WTC11 (cell line): ENCODE measurements around the gene PGA3. TPM values are rescaled to one million over a fixed set of nuclear protein-coding genes. Genes with fewer than 3 reads are reported as not detected.
A peak's percentile ranks its signal among the peaks of the same experiment; 100 is the strongest.

ENCODE experiments used
- ATAC-seq: fragments of 200-7000 bp; cut with Tn5 transposase; 2 replicates; pipeline ENCODE4 v1.10.0; 2021; ENCODE audit warnings: mild to moderate bottlenecking, moderate library complexity
- CTCF ChIA-PET: fragments of 300-600 bp; sonication (Branson Sonifier 250); formaldehyde crosslinking; loops from one replicate; lab custom pipeline; 2021; ENCODE audit warnings: antibody characterized with exemption; lab: Charles Lee
- POLR2A ChIA-PET: fragments of 350-600 bp; sonication (Branson Sonifier 250); formaldehyde crosslinking; loops from one replicate; lab custom pipeline; 2021; ENCODE audit warnings: antibody characterized with exemption; lab: Charles Lee
- DNase-seq: peaks from one replicate; pipeline ENCODE4 v3.0.0; 2021; ENCODE audit warnings: low spot score
- H3K27ac Mint-ChIP-seq: 2 replicates; pipeline ENCODE4 v1.8.0; 2021; ENCODE audit warnings: mixed read lengths
- H3K27me3 Mint-ChIP-seq: 2 replicates; pipeline ENCODE4 v1.8.0; 2021; ENCODE audit warnings: low read depth, mild to moderate bottlenecking, moderate library complexity, mixed read lengths
- H3K36me3 Mint-ChIP-seq: 2 replicates; pipeline ENCODE4 v1.8.0; 2021; ENCODE audit warnings: mixed read lengths
- H3K4me1 Mint-ChIP-seq: 2 replicates; pipeline ENCODE4 v1.8.0; 2022; ENCODE audit warnings: mixed read lengths
- H3K4me3 Mint-ChIP-seq: 2 replicates; pipeline ENCODE4 v1.8.0; 2021; ENCODE audit warnings: mild to moderate bottlenecking, moderate library complexity, mixed read lengths
- H3K9me3 Mint-ChIP-seq: 2 replicates; pipeline ENCODE4 v1.8.0; 2021; ENCODE audit warnings: mixed read lengths
- ATF1 ChIP-seq: sonication (generic); formaldehyde crosslinking; IDR thresholded peaks from 2 replicates; pipeline ENCODE4 v1.8.1; 2023; ENCODE audit warnings: mild to moderate bottlenecking, moderate library complexity, missing genetic modification reagents
- CBFB ChIP-seq: sonication (generic); formaldehyde crosslinking; IDR thresholded peaks from 2 replicates; pipeline ENCODE4 v1.8.1; 2022; ENCODE audit warnings: mild to moderate bottlenecking, low read depth, missing genetic modification reagents
- CDX4 ChIP-seq: fragments of 250-450 bp; sonication (Bioruptor Pico); IDR thresholded peaks from 2 replicates; pipeline ENCODE4 v1.9.0; 2021; ENCODE audit warnings: moderate library complexity, mild to moderate bottlenecking, inconsistent platforms, borderline replicate concordance
- CTCF ChIP-seq: fragments of 200-600 bp; IDR thresholded peaks from 2 replicates; pipeline ENCODE4 v1.8.0; 2022; ENCODE audit warnings: antibody characterized with exemption
- E2F5 ChIP-seq: sonication (generic); formaldehyde crosslinking; IDR thresholded peaks from 2 replicates; pipeline ENCODE4 v1.8.1; 2022; ENCODE audit warnings: mild to moderate bottlenecking, moderate library complexity, missing genetic modification reagents
- IRF1 ChIP-seq: sonication (generic); formaldehyde crosslinking; IDR thresholded peaks from 2 replicates; pipeline ENCODE4 v1.8.0; 2023; ENCODE audit warnings: missing genetic modification reagents
- JAZF1 ChIP-seq: fragments of 250-450 bp; sonication (Bioruptor Pico); IDR thresholded peaks from 2 replicates; pipeline ENCODE4 v1.9.0; 2021; ENCODE audit warnings: moderate library complexity, mild to moderate bottlenecking, inconsistent platforms
- KAT7 ChIP-seq: sonication (generic); formaldehyde crosslinking; IDR thresholded peaks from 2 replicates; pipeline ENCODE4 v1.8.1; 2023; ENCODE audit warnings: missing genetic modification reagents, mild to moderate bottlenecking, borderline replicate concordance
- NFYB ChIP-seq: sonication (generic); formaldehyde crosslinking; conservative IDR thresholded peaks from 2 replicates; pipeline ENCODE4 v1.8.0; 2022; ENCODE audit warnings: low read depth, missing genetic modification reagents
- OVOL2 ChIP-seq: fragments of 250-450 bp; sonication (Bioruptor Pico); IDR thresholded peaks from 2 replicates; pipeline ENCODE4 v1.9.0; 2021; ENCODE audit warnings: mild to moderate bottlenecking, borderline replicate concordance
- TEAD4 ChIP-seq: sonication (generic); formaldehyde crosslinking; IDR thresholded peaks from 2 replicates; pipeline ENCODE4 v1.8.0; 2022; ENCODE audit warnings: mild to moderate bottlenecking, missing genetic modification reagents
- ZNF121 ChIP-seq: sonication (generic); formaldehyde crosslinking; IDR thresholded peaks from 2 replicates; pipeline ENCODE4 v1.8.0; 2023; ENCODE audit warnings: missing genetic modification reagents
- ZNF232 ChIP-seq: sonication (generic); formaldehyde crosslinking; IDR thresholded peaks from 2 replicates; pipeline ENCODE4 v1.8.0; 2022; ENCODE audit warnings: mild to moderate bottlenecking, missing genetic modification reagents
- ZNF317 ChIP-seq: sonication (generic); formaldehyde crosslinking; IDR thresholded peaks from 2 replicates; pipeline ENCODE4 v1.8.1; 2023; ENCODE audit warnings: low read depth, mild to moderate bottlenecking, moderate library complexity, missing genetic modification reagents, borderline replicate concordance
- ZNF396 ChIP-seq: fragments of 250-450 bp; sonication (Bioruptor Pico); IDR thresholded peaks from 2 replicates; pipeline ENCODE4 v1.8.0; 2021; ENCODE audit warnings: mild to moderate bottlenecking, moderate library complexity, borderline replicate concordance
- ZNF416 ChIP-seq: fragments of 250-450 bp; sonication (Bioruptor Pico); IDR thresholded peaks from 2 replicates; pipeline ENCODE4 v1.9.0; 2021; ENCODE audit warnings: mild to moderate bottlenecking, inconsistent platforms
- ZNF532 ChIP-seq: fragments of 250-450 bp; sonication (Bioruptor Pico); IDR thresholded peaks from 2 replicates; pipeline ENCODE4 v1.9.0; 2021; ENCODE audit warnings: mild to moderate bottlenecking, borderline replicate concordance
- total RNA-seq: library from RNA; stranded (reverse); gene quantifications from 3 replicates; pipeline ENCODE4 v1.2.3, GENCODE V29; 2021
- TF ChIP-seq, protein P1 (sequence below): sonication (generic); formaldehyde crosslinking; IDR thresholded peaks from 2 replicates; pipeline ENCODE4 v1.8.1; 2022; ENCODE audit warnings: low read depth, missing genetic modification reagents, borderline replicate concordance
- TF ChIP-seq, protein P2 (sequence below): sonication (generic); formaldehyde crosslinking; IDR thresholded peaks from 2 replicates; pipeline ENCODE4 v1.8.1; 2023; ENCODE audit warnings: mild to moderate bottlenecking, missing genetic modification reagents, moderate library complexity
- TF ChIP-seq, protein P3 (sequence below): sonication (generic); formaldehyde crosslinking; IDR thresholded peaks from 2 replicates; pipeline ENCODE4 v1.8.1; 2023; ENCODE audit warnings: mild to moderate bottlenecking, missing genetic modification reagents, borderline replicate concordance

Gene PGA3
- total RNA-seq, 1 experiment from 2014 or later = 0.20 TPM

DNA sequence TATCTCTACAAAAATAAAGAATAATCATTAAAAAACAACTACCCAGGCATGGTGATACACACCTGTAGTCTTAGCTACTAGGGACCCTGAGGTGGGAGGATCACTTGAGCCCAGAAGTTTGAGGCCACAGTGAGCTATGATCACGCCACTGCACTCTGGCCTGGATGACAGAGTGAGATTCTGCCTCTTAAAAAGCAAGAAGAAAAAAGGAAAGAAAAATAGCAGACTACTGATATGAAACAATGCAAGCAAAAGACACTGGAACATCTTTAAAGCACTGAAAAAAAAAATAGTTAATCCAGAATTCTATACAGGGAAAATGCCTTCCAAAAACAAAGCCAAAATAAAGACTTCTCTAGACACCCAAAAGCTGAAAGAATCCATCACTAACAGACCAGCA, 48.0 kb upstream of the PGA3 start:
- ATAC-seq = no peak
- ChIA-PET CTCF (no interaction called here), POLR2A (no interaction called here)
- H3K36me3 Mint-ChIP-seq = peaks cover 22% of the 10 kb centered on the region
- H3K27ac Mint-ChIP-seq = no peak overlapping the region
- TF ChIP-seq ZNF317 = peak; percentile 85
- TF ChIP-seq, protein P1, sequence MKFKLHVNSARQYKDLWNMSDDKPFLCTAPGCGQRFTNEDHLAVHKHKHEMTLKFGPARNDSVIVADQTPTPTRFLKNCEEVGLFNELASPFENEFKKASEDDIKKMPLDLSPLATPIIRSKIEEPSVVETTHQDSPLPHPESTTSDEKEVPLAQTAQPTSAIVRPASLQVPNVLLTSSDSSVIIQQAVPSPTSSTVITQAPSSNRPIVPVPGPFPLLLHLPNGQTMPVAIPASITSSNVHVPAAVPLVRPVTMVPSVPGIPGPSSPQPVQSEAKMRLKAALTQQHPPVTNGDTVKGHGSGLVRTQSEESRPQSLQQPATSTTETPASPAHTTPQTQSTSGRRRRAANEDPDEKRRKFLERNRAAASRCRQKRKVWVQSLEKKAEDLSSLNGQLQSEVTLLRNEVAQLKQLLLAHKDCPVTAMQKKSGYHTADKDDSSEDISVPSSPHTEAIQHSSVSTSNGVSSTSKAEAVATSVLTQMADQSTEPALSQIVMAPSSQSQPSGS (CRISPR knock-in tag) = no peak
- TF ChIP-seq ATF1 (CRISPR knock-in tag) = no peak
- TF ChIP-seq JAZF1 (CRISPR knock-in tag) = no peak
- no peak for TF ChIP-seq CTCF
- TF ChIP-seq OVOL2 (CRISPR knock-in tag) = no peak
- no peak for DNase-seq
- H3K4me3 Mint-ChIP-seq = no peak overlapping the region
- H3K27me3 Mint-ChIP-seq = no peaks in the 10 kb centered on the region
- H3K9me3 Mint-ChIP-seq = no peaks in the 10 kb centered on the region
- peaks cover 51% of the 10 kb centered on the region for H3K4me1 Mint-ChIP-seq

- Mint-ChIP-seq H3K4me3 (no peak overlapping the region), H3K9me3 (no peaks in the 10 kb centered on the region), H3K36me3 (peaks cover 22% of the 10 kb centered on the region), H3K27ac (no peak overlapping the region), H3K27me3 (no peaks in the 10 kb centered on the region), H3K4me1 (peaks cover 51% of the 10 kb centered on the region)
- DNase-seq (no peak), ATAC-seq (no peak)
- ChIA-PET CTCF (no interaction called here), POLR2A (no interaction called here)
- no peak for TF ChIP-seq ZNF121 (CRISPR knock-in tag)
- no peak for TF ChIP-seq NFYB (CRISPR knock-in tag)
- TF ChIP-seq ZNF396 (CRISPR knock-in tag) = no peak
- TF ChIP-seq, protein P2, sequence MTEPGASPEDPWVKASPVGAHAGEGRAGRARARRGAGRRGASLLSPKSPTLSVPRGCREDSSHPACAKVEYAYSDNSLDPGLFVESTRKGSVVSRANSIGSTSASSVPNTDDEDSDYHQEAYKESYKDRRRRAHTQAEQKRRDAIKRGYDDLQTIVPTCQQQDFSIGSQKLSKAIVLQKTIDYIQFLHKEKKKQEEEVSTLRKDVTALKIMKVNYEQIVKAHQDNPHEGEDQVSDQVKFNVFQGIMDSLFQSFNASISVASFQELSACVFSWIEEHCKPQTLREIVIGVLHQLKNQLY (CRISPR knock-in tag) = no peak
- TF ChIP-seq, protein P3, sequence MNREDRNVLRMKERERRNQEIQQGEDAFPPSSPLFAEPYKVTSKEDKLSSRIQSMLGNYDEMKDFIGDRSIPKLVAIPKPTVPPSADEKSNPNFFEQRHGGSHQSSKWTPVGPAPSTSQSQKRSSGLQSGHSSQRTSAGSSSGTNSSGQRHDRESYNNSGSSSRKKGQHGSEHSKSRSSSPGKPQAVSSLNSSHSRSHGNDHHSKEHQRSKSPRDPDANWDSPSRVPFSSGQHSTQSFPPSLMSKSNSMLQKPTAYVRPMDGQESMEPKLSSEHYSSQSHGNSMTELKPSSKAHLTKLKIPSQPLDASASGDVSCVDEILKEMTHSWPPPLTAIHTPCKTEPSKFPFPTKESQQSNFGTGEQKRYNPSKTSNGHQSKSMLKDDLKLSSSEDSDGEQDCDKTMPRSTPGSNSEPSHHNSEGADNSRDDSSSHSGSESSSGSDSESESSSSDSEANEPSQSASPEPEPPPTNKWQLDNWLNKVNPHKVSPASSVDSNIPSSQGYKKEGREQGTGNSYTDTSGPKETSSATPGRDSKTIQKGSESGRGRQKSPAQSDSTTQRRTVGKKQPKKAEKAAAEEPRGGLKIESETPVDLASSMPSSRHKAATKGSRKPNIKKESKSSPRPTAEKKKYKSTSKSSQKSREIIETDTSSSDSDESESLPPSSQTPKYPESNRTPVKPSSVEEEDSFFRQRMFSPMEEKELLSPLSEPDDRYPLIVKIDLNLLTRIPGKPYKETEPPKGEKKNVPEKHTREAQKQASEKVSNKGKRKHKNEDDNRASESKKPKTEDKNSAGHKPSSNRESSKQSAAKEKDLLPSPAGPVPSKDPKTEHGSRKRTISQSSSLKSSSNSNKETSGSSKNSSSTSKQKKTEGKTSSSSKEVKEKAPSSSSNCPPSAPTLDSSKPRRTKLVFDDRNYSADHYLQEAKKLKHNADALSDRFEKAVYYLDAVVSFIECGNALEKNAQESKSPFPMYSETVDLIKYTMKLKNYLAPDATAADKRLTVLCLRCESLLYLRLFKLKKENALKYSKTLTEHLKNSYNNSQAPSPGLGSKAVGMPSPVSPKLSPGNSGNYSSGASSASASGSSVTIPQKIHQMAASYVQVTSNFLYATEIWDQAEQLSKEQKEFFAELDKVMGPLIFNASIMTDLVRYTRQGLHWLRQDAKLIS (CRISPR knock-in tag) = no peak
- TF ChIP-seq E2F5 = no peak
- no peak for TF ChIP-seq CBFB
- no peak for TF ChIP-seq KAT7 (CRISPR knock-in tag)
- TF ChIP-seq TEAD4 (CRISPR knock-in tag) = no peak
- no peak for TF ChIP-seq ZNF532 (CRISPR knock-in tag)
- TF ChIP-seq CDX4 = no peak
- TF ChIP-seq ZNF416 (CRISPR knock-in tag) = no peak
- TF ChIP-seq IRF1 (CRISPR knock-in tag) = no peak
- TF ChIP-seq ZNF232 = no peak
Observed at GRCh38 chr11:61155741-61156140, 47.6 kb upstream of the PGA3 start.
